Left renal pelvis (tissue), 4 donors: ENCODE data around the gene PDCD1. TPM values are rescaled to one million over a fixed set of nuclear protein-coding genes. Genes with fewer than 3 reads are reported as not detected.
"Not testable (repeated sequence)": the region's sequence is repeated elsewhere in the genome, so short reads cannot be mapped to it uniquely, and the experiment has no call there.

ENCODE experiments used
- DNase-seq, 4 donors: peaks; one replicate each; pipeline ENCODE4 v3.0.0-alpha.2; 2013; ENCODE audit warnings: low read depth in 4 of 4, low spot score in 3 of 4
- polyA plus RNA-seq, 4 donors: library from polyadenylated mRNA; unstranded; fragments of 120-200 nt; gene quantifications; one replicate each; pipeline ENCODE4 v1.2.1, GENCODE V29; 2013; ENCODE audit not compliant: insufficient read length in 4 of 4

The PDCD1 gene
- polyA plus RNA-seq, 4 donors, result 0.08 TPM; not detected in 2

DNA sequence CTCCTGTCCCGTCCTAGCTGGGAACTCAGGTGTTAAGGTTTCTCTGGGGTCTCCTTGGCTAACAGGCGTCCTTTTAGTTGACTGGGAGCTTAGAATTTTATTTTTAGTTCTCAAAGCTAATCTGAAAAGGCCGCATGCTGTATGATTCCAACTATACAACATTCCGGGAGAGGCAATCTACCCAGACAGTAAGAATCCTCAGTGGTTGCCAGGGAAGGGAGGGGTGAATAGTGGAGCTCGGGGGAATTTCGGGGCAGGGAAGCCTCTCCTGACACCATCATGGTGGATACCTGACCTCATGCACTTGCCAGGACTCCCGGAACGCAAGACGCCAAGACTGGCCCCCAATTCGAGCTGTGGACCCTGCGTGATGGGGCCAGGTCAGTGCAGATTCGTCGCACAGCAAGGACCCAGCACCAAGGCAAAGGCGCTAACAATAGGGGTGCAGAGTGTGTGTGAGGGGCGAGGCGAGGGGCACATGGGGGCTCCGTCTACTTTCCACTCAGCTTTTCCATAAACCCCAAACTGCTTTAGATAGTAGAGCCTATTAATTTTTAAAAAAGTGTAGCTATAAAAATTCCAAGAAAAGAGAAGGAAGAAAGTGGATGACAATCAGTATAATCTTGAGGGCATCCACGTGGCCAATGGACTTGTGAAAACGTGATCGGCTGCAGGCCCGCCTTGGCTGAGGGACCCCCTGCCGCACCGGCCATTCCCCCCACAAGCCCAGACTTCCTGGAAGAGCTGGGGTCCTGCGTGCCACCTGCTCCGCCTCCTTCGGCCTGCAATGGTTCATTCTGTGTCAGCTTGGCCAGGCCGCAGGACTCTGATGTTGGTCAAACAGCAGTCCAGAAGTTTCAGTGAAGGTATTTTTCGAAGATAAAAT is 17.3 kb downstream of the PDCD1 start:
- no peak for DNase-seq

DNA sequence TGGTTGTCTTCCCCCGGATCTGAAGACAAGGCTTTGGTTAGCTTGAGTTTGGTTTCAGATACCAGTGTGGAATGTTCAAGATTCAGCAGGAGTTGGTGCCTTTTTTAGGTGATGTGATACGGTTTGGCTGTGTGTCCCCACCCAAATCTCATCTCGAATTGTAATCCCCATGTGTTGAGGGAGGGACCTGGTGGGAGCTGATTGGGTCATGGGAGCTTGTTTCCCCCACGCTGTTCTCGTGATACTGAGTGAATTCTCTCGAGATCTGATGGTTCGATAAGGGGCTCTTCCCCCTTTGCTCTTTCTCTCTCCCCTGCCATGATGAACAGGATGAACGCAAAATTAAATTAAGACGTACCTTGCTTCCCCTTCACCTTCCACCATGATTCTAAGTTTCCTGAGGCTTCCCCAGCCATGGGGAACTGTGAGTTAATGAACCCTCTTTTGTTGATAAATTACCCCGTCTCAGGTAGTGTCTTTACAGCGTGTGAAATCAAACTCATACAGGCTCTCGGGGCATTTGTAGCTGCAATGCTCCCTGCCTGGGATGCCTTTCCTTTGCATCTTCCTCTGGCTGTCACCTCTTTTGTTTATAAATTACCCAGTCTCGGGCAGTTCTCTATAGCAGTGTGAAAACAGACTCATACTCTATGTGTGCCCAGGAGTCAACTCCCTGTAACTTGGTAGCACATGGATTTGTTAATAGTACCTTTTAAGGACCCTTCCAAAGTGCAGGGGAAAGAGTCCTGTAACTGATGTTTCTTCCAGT is 21.3 kb downstream of the PDCD1 start:
- DNase-seq, result no peak

DNA sequence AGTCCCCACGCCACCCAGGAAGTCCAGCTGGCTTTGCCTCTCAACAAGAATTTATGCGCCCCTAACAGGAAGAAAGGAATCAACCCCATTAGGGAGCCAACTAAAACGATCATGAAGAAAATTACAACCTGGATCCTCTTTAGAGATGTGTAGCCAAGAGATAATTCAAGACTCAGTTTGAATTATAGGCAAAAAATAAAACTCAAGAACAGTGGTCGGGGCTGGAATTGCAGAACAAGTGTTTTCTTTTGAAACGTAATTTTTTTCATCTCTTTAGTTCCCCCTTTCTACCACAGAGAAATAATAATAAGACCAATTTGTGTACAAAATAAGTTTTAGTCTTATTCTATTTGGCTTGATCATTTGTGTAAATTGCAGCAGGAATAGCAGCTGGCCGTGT is 22.4 kb downstream of the PDCD1 start:
- no peak for DNase-seq

DNA sequence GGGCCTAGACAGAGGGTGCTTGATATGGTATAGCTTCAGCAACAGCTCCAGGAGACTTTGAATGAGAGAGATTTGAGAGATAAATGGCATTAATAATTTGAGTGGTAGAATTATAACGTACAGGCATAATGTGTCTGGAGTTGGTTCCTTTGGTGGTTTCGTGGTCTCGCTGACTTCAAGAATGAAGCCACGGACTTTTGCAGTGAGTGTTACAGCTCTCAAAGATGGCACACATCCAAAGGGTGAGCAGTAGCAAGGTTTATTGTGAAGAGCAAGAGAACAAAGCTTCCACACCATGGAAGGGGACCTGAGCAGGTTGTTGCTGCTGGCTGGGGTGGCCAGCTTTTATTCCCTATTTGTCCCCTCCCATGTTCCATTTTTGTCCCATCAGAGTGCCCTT is 23.1 kb downstream of the PDCD1 start:
- no peak for DNase-seq

DNA sequence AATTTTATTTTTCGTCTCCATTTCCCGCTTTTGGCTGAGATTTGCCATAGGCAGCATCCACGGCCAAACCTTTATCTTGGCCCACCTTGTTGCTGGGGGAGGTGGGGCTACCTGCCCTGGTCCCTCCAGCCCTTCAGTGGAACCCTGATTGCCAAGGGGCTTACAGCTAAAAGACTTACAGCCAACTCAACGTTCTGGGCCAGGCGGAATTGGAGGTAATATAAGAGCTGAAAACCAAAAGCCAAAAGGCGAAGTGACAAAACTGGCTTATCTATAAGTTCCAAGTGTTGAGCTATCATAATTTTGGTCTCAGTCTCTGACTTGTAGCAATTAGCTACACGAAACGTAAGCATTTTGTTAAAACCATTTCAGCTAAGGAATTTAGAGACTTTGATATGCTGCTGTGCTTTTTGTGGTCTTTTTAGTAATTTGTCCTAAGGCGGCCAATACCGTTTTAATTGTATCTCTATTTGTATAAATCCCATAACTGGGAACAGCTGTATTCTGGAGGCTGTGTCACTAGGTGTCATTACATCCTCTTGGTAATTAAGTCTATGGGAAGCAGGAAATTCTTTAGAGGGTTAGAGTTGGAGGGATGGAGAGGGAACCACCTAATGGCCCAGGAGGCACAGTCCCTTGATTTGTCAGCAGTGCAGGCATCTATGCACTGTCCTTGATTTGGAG is 24.0 kb downstream of the PDCD1 start:
- DNase-seq, result no peak

DNA sequence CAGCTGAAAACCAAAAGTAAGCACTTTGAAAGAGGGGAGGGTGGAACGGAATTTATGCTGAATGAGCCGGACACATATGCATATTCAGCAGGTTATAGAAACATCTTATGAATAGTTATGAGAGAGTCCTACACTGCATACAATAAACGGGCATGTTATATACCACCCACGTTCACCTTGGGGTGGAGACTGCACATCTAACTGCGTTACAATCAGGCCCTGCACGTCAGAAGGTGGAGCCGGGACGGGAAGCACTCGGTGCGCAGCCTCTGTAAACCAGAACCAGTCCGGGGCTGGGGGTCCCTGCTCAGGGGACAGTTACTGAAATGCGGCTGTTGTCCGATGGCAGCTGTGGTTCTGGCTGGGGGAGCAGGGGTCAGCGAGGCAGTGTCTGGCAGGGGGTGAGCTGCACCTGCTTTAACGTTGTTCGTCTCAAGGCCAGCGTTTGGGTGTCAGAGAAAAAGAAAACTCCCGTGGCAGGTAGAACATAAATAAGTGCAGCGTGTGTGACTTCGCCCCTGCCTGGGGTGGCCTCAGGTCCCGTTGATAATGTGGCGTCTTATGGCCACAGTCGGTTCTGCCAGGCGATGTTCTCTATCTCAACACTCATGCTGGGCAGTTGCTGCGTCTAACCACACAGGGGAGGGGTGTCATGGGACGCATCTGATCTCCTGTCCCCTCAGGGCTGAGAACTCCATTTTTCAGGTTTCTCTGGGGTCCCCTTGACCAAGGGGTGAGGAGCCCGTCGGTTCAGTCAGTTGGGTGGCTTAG is 24.8 kb downstream of the PDCD1 start:
- not testable (repeated sequence) for DNase-seq

DNA sequence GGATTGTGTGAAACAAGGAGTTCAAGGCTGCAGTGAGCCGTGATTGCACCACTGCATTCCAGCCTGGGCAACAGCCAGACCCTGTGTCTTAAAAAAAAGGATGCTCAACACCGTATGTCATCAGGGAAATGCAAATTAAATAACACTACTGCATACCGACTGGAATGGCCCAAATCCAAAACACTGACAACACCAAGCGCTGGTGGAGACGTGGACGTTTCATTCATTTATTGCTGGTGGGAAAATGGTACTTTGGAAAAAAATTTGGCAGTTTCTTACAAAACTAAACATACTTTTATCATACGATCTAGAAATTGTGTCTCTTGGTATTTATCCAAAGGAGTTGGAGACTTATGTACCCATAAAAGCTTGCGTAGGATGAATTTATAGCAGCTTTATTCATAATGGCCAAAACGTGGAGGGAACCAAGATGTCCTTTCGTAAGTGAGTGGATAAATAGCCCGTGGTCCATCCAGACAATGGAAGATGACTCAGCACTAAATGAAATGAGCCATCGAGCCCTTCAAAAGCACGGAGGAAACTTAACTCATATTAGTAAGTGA is 25.5 kb downstream of the PDCD1 start:
- DNase-seq, result peak in 1 of 4 donors; percentile 27

DNA sequence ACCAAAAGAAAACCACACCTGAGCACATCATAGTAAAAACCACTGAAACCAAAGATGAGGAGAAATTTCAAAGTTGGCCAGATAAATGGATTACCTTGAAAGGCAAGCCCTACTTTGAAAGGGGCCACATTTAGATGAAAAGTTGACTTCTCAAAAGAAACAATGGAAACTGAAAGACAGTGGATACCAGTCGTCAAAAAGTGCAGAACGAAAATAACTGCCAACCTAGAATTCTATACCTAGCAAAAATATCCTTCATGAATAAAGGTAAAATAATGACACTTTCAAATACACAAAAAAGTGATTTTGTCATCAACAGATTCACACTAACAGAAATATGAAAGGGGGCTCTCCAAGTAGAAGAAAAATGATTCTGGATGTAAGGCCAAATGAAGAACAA is 31.3 kb downstream of the PDCD1 start:
- DNase-seq, result no peak

DNA sequence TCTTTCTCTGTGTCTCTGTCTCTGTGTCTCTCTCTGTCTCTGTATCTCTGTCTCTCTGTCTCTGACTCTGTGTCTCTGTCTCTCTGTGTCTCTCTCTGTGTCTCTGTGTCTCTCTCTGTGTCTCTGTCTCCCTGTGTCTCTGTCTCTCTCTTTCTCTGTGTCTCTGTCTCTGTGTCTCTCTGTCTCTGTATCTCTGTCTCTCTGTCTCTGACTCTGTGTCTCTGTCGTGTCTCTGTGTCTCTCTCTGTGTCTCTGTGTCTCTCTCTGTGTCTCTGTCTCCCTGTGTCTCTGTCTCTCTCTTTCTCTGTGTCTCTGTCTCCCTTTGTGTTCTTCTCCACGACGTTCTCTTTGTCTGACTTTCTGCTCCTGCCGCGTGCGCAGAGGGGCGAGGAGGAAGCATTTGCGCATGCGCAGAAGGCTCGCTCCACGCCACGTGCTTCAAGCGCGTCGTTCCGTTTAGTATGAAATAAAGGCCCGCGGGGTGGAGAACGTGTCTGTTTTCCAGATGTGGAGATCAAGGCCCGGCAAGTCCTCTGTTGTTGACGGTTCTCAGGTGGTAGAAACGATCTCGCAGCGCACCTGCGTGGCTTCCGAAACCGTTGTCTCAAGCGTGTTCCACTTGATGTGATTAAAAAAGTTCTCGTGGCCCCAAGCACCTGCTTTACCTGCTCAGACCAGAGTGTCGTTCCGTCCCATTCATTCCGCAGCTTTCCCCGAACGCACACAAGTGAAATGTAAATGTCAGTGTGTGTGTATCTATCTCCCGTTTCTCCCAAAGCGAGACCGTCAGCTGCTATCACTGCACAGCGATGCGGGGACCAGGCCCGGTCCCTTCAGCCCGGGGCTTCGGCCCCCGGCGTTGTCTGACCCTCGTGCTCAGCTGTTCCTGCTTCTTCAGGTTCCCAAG is 34.9 kb downstream of the PDCD1 start:
- not testable (repeated sequence) for DNase-seq

DNA sequence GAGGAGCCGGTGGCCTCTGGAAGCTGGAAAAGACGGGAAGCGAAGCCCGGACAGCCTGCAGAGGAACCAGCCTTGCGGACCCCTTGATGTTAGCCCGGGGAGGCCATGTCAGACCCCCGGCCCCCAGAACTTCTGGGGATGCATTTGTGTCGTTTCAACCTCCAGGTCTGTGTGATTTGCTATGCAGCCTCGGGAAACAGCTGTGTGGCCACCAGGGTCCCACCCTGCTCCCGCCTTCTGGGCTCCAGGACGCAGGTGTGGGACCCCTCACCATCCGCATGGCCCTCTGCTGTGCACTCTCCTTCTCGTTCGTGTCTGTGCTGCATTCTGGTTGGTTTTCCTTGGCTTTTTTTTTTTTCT is 36.5 kb downstream of the PDCD1 start:
- no peak for DNase-seq

DNA sequence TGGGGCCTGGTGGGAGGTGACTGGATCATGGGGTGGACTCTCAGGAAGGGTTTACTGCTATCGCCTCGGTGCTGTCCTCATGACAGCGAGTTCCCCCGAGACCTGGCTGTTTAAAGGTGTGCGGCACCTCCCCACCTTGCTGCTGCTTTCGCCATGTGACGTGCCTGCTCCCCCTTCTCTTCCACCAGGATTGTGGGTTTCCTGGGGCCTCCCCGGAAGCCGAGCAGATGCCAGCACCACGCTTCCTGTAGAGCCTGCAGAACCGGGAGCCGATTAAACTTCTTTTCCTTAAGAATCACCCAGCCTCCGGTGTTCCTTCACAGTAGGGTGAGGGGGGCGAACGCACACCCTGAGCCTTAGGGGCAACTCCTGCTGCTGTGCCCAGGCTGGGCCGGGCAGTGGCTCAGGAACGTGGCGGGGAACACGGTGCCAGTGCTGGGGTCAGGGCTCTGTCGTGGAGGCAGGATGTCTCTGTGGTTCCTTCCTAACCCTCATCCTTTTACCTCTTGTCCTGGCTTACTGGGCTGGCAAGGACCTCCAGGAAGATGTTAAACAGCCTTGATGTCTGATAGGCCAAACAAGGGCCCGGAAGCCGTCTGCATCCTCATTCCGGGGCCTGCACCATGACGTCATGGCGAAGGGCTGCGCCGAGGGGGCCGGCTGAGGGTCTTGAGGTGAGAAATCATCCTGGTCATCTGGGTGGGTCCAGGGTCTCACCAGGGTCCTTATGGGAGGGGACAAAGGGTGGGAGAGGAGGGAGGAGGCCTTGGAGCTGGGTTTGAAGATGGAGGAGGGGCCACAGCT is 37.0 kb downstream of the PDCD1 start:
- no peak for DNase-seq

DNA sequence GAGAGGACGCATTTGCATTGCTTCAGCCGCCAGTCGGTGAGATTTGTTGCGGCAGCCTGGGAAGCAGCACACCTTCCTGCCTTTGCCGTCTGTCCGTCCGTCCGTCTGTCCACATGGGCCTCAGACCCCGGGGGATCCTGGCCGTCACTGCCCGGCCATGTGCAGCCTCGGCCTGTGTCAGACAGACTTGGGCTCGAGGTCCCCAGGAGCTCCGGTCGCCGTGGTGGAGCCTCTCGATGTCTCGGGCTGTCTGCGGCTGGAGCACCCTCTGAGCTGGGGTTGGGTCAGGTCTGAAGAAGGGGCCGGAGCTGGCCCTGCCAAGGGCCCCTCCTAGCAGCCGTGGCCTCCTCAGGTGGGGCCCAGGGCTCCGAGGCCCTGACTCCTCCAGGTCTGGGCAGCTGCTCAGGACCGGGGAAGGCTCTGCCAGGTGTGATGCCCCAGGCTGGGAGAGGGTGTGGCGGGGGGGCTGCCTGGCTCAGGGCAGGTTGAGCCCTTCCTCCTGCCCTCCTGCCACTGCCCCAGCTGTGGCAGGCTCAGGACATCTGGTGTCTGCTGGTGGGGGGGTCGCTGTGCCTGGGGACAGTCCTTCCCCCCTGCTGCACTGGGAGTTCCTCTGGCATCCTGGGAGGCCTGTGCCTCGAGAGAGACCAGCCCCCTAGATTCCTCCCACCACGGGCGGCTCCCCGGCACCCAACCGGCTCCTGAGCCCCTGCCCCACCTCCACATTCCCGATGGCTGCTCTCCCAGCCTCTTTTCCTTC is 37.9 kb downstream of the PDCD1 start:
- no peak for DNase-seq

DNA sequence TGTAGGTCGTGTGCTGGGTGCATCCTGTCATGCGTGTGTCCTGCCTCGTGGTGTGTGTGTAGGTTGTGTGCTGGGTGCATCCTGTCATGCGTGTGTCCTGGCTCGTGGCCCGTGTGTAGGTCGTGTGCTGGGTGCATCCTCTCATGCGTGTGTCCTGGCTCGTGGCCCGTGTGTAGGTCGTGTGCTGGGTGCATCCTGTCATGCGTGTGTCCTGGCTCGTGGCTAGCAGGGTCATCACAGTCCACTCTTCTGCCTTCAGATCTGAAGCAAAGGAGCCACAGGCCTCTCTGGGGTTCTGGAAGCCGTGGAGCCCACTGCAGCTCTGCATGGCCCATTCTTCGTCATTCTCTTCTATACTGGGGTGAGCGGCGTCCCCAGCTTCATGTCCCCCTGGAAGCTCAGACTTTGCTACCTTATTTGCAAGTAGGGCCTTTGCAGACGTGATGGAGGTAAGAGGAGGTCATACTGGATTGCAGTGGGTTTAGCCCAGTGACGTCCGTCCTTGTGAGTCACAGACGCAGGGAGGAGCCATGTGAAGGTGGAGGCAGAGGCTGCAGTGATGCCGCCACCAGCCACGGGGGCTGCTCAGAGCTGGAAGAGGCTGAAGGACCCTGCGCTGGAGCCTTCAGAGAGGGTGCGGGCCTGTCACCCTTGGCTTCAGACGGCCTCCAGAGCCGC is 38.6 kb downstream of the PDCD1 start:
- DNase-seq, result not testable (repeated sequence)

DNA sequence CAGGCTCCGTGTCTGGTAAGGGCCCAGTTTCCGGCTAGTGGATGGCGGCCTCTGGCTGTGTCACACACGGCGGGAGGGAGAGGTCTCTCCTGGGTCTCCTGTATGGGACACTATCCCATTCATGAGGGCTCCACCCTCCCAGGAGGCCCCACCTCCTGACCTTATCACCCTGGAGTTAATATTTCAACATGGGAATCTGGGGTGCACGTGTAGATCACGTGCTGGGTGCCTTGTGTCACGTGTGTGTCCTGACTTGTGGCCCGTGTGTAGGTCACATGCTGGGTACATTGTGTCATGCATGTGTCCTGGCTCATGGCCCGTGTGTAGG is 39.8 kb downstream of the PDCD1 start:
- no peak for DNase-seq

DNA sequence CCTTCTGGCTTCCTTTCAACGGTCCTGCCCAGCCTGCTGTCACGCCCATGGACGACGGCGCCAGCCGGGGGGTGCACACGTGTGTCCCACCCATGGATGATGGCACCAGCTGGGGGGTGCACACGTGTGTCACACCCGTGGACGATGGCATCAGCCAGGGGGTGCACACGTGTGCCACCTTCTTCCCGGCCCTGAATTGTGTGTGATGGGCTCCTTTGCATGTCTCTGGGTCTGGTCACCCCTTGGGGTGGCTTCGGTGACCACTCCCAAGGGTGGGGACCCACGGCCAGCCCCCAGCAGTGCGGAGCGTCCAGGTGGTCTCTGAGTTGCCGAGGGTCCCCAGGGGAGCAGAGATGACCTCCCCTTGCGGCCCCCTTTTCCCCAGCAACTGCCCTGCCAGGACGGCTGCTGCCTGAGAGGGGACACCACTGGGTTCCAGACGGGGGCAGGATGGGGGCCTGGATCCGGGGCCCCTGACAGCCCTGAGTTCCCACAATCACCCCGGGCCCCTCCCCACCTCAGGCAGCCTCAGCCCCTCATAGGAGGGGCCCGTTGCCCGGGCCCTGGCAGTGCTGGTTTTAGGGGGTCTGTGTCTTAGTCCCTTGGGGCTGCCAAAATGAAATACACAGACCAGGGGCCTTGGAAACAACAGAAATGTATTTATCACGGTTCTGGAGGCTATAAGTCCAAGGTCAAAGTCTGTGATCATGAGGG is 40.3 kb downstream of the PDCD1 start:
- DNase-seq, result no peak

DNA sequence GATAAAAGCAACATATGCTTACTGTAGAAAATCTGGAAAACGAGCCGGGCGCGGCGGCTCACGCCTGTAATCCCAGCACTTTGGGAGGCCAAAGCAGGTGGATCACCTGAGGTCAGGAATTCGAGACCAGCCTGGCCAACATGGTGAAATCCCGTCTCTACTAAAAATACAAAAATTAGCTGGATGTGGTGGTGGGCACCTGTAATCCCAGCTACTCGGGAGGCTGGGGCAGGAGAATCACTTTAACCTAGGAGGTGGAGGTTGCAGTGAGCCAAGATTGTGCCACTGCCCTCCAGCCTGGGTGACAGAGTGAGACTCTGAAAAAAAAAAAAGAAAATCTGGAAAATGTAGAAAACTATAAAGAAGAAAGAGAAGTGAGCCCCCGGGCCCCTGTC is 40.9 kb downstream of the PDCD1 start:
- DNase-seq, result not testable (repeated sequence)
